ENCODE measurements around the gene ZC3H10.

ZC3H10 gene

DNA sequence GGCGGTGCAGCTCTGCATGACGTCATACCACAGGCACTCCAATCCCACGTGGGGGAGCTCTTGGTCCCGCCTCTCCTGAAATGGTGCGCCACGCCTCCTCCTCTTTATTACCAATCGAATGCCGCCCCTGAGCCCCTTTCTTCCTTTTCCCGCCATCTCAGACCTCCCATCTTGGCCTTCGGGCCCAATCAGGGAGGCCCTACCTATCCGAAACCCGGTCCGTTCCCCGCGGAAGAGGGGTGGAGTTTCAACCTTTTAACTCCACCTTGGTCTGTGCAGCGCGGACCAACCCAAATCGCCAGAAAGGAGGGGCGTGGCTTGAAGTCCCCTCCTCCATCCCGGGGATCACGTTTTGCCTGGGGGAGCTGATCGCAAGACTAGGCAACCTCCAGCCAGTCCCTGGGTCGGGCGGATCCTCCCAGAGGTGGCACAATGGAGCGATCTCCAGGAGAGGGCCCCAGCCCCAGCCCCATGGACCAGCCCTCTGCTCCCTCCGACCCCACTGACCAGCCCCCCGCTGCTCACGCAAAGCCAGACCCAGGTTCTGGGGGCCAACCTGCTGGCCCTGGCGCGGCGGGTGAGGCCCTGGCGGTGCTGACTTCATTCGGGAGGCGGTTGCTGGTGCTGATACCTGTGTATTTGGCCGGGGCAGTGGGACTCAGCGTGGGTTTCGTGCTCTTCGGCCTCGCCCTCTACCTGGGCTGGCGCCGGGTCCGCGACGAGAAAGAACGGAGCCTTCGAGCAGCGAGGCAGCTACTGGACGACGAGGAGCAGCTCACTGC, 10.0 kb downstream of the ZC3H10 start, which contains the start of gene ESYT1:
Gene ESYT1 (plus strand): TSS at position 380 of the 782 bp plus-strand sequence. CDS start 53 bp downstream, at position 433.
- peak; percentile 99 for DNase-seq (ENCODE audit: low read depth, low spot score)

DNA sequence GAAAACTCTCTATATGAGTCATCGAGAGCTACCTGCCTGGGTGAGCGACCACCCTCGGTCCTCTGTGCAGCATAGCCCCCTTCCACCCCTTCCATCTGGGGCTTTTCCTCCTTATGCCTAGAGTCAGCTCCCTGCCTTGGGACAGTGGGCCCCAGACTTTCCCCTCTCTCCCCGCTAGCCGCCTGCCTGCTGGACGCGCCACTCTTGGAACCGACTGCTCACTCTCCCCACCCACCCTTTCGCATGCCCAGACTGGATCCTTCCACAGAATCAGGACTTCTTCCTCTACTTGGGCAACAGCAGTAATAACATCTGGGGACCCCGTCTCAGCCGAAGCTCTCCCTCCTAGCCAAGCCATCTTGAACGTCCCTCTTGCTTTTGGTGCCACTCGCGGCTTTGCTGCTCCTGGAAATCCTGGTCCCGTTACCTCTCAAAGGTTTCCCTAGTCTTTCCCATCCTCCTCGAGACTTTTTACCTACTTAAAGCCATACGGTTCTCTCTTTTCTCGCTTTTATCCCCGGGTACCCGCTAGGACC, 10.7 kb downstream of the ZC3H10 start:
- DNase-seq (ENCODE audit: low read depth, low spot score): no peak

DNA sequence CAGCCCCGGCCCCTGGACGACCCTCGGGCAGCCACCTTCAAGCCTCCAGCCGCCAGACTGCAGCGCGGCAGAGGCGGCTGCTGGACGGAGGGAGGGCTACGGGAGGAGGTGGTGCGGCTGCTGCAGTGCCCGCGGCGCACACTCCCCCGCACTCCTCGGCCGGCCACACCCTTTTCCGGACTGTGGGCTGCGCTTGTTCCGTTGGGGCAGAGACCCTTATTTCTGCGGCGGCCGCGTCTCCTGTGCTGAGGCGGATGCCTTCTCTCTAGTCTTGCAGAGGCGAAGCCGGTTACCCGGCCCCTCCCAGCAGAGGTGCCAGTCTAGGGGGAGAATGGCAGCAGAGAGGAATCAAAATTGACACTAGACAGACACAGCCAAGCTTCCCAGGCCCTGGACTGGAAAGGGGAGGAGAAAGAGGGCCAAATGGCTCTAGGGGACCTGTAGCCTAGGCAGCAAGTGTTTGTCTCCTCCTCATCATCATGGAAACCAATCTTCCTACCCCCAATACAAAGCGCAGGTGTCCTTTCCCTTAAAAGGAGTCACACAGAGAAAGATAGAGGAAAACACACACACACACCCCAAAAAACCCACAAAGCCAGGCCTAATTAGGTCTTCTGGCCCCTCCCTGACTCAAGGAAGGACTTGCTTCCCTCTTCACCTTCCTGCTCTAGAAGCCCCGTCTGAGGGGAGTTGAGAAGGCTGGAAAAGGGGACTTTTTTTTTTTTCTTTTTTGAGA, 11.3 kb downstream of the ZC3H10 start:
- no peak for DNase-seq (ENCODE audit: low read depth, low spot score)

DNA sequence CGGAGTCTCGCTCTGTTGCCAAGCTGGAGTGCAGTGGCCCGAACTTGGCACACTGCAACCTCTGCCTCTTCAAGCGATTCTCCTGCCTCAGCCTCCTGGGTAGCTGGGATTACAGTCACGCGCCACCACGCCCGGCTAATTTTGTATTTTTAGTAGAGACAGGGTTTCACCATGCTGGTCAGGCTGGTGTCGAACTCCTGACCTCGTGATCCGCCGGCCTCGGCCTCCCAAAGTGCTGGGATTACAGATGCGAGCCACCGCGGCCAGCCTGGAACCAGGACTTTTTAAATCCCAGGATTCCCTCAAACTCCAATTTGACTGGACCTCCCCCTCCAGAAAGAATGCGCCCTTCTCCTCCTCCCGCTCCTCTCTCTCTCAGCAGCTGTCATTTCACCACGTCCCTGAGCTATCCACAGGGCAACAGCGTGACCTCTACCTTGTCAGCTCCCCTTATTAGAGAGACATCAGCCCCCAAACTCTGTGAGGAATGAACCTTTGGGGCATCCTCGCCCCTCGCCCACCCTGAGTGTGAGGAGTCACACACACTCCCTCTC, 12.0 kb downstream of the ZC3H10 start:
- no peak for DNase-seq (ENCODE audit: low read depth, low spot score)

DNA sequence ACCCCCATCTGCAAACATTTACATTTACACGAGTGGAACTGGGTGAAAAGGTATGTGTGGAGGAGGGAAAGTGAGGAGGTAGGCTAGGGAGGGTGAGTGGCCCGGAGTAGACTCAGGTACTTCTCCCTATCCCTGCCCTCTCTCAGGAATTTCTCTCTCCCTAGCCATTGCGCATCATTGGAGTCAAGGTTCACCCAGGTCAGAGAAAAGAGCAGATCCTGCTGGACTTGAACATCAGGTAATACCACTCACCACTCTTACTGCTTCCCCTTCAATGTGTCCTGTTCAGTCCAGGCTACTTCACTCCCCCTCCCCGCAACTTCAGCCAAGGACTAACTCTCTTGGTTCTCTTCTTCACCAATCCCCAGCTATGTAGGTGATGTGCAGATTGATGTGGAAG, 12.8 kb downstream of the ZC3H10 start:
- DNase-seq (ENCODE audit: low read depth, low spot score): no peak

DNA sequence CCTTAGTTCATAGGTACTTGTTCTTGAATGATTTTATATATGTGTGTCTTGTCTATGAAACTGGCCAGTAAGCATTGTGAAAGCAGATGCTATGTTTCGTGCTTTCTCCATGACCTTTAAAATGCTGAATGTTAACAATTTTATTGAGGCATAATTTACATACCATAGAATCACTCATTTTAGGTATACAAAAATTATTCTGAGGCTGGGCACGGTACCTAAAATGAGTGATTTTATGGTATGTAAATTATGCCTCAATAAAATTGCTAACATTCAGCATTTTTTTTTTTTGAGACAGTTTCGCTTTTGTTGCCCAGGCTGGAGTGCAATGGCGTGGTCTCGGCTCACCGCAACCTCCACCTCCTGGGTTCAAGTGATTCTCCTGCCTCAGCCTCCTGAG, 16.8 kb downstream of the ZC3H10 start:
- no peak for DNase-seq (ENCODE audit: low read depth, low spot score)

DNA sequence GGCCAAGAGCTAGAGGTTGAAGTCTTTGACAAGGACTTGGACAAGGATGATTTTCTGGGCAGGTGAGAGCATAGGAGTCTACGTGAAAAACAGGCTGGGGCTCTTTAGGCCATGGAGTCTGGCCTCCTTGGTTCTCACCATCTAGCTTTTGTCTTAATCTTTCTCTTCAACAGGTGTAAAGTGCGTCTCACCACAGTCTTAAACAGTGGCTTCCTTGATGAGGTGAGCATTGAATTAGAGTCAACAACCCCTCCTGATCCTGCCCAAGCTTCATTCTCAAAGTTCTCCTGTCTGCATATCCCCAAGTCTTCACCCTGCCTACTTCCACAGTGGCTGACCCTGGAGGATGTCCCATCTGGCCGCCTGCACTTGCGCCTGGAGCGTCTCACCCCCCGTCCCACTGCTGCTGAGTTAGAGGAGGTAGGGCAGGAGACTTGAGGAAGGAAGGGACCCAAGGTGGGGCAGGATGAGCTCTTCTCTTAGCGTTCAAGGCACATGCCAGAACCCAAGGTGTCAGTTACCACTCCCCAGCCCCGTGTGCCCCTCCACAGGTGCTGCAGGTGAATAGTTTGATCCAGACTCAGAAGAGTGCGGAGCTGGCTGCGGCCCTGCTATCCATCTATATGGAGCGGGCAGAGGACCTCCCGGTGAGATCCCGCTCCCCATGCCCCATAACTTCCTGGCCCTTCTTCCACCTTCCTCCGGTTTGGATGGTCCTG, 19.9 kb downstream of the ZC3H10 start:
- no peak for DNase-seq (ENCODE audit: low read depth, low spot score)

DNA sequence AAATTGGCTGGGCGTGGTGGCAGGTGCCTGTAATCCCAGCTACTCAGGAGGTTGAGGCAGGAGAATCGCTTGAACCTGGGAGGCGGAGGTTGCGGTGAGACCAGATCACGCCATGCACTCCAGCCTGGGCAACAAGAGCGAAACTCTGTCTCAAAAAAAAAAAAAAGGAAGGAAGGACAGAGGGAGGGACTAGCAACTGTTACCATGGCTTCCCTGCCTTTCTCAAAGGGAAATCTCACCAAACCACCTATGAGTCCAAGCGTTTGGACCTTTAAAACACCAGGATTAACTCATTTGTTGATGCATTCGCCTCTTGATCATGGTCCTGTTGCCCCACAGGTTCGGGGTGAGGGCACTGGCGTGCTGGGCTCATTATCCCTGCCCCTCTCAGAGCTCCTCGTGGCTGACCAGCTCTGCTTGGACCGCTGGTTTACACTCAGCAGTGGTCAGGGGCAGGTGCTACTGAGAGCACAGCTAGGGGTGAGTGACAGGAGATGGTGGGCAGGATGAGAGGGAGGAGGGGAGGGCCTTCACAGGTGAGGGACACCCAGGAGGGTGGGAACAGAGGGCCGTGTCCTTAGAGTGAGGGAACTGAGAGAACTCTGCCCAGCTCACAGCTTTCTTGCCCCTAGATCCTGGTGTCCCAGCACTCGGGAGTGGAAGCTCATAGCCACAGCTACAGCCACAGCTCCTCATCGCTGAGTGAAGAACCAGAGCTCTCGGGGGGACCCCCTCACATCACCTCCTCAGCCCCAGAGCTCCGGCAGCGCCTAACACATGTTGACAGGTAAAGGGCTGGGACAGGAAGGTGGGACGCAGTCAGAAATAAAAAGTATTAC, 24.1 kb downstream of the ZC3H10 start:
- DNase-seq (ENCODE audit: low read depth, low spot score): no peak

DNA sequence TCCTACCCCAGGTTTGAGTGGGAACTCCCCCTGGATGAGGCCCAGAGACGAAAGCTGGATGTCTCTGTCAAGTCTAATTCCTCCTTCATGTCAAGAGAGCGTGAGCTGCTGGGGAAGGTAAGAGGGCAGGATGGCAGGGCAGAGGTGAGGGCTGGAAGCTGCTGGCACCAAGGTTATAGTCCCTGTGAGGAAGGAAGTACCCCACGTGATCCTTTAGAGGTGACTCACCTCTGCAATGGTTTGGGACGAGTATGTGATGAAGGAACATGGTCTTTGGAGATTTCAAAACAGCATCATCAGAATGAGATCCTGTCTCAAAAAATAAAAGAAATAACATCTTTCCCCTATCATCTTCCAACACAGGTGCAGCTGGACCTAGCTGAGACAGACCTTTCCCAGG, 25.2 kb downstream of the ZC3H10 start:
- no peak for DNase-seq (ENCODE audit: low read depth, low spot score)

DNA sequence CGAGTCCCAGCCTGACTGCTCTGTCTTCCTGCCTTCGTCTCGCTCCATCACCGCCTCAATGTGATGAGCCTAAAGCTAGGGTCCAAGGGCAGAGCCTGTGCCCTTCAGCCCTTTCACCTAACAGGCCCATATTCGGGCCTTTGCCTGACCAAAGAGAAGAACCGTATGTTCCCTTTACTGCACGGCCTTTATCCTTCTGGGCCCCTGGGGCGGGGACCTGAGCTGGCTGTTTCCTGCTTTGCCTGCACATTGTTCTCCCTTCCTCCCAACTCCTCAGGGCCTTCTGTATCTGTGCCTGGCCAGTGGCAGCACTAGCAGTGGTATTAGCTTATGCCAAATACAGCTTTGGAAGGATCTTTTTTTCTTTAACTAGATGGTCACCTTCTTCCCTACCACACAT, 25.8 kb downstream of the ZC3H10 start:
- no peak for DNase-seq (ENCODE audit: low read depth, low spot score)

DNA sequence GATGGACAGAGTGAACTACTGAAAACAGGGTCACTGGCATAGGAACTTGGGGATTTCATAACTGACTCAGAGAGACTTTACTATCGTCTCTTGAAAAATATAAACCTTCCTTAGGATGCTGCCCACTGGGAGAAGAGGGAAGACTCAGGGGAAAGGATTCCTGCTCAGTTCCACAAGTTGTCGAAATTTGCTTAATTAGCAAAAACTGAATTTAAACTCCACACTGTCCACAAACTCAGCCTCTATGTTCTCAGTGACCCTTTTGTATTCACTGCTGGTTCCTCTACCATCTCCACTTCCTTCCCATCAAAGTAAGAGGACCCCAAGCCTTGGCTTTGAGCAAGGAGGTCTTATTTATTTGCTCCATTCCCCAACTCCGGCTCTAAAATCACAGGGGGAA, 27.2 kb downstream of the ZC3H10 start:
- no peak for DNase-seq (ENCODE audit: low read depth, low spot score)

DNA sequence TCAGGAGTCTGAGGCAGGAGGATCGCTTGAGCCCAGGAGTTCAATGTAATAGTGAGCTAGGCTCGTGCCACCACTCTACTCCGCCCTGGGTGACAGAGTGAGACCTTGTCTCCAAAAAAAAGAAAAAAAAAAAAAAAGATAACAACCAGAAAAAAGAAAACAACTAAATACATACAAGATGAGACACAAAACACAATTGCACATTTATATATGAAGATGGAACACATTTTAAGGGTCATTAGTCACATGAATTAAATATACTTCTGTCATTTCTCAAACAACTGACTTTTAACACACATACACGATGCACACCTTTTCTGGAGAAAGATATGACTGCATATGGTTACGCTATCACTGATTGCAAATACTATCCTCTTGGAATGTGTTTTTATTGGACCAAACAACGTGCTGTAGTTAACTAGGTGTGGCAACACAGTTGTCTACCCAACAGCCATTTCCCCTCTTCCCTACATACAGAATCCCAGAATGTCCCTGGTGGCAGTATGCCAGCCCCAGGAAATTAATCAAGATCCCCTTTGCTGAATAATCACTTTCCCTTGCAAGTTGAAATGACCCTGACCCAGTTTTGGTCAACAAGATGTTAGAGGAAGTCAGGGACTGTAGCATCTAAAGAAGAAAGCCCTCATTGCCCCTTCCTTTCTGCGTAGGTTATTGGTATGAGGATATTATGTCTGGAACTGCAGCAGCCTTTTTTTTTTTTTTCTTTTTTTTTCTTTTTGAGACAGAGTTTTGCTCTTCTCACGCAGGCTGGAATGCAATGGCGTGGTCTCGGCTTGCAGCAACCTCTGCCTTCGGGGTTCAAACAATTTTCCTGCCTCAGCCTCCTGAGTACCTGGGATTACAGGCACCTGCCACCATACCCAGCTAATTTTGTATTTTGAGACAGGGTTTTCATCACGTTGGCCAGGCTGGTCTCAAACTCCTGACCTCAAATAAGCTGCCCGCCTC, 28.7 kb downstream of the ZC3H10 start:
- no peak for DNase-seq (ENCODE audit: low read depth, low spot score)

DNA sequence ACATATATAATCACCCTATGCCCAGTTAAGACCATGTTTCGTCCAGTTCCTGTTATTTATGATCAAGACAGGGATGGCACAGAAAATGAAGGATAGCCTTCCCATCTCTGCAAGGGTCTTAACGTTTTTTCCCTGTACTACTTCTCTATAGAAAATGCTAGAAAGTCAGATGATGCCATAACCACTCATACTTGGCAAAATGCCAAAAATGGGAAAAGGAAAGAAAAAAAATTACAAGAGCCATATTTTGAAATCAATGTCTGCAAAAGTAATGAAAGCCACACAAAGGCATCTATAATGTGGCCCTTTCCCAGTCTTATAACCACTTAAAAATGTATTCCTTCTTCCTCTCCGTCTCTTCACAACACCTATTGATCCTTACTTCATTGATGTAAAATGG, 32.5 kb downstream of the ZC3H10 start:
- no peak for DNase-seq (ENCODE audit: low read depth, low spot score)

DNA sequence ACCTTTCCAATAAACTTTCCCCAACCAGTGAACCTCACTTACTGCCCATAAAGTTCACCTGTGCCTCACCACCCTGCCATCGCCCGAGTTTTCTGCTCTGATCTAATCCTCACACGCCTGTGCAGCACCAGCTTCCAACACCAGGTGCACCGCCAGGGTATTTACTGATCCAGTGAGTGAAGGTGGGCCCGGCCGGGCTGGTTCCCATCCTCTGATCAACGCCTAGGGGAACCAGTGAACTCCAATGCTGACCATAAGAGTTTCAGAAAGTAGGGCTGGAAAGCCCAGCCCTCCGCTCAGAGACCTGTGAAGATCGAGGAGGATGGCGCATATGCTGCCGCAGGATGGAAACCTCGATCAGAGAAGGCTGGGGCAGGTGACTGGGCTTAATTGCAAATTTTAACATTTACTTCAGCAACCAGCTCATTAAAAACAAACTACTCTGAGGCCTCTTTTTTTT, 33.6 kb downstream of the ZC3H10 start:
- no peak for DNase-seq (ENCODE audit: low read depth, low spot score)

DNA sequence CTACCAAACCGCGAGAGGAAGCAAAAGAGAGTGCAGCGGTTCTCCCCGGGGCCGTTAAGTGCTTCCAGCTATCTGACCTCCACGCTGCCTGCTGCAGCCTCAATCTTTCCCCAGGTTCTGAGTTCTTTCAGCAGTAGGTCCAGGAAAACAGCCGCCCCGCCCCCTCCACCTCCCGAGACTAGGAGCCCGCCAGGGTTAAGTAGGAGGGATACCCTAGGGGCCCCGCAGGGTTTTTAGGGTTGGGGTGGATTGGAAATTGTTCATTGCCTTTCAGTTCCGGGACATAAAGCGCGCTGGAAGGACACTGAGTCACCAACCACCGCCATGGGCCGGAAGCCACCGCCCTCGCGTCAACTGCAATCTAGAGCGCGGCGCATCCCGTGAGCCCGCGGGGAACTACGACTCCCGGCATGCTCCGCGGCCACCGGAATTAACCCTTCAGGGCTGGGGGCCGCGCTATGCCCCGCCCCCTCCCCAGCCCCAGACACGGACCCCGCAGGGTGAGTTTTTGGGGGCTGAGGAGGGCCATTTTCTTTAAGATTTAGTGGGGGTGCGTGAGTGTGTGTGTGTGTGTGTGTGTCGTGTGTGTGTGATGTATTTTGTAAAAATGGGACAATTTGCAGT, 34.2 kb downstream of the ZC3H10 start, which contains the start of gene MYL6B:
Gene MYL6B (plus strand): TSS at position 456 of the 624 bp plus-strand sequence. CDS start 1,332 bp downstream, outside the sequence.
- peak; percentile 65 for DNase-seq (ENCODE audit: low read depth, low spot score)

DNA sequence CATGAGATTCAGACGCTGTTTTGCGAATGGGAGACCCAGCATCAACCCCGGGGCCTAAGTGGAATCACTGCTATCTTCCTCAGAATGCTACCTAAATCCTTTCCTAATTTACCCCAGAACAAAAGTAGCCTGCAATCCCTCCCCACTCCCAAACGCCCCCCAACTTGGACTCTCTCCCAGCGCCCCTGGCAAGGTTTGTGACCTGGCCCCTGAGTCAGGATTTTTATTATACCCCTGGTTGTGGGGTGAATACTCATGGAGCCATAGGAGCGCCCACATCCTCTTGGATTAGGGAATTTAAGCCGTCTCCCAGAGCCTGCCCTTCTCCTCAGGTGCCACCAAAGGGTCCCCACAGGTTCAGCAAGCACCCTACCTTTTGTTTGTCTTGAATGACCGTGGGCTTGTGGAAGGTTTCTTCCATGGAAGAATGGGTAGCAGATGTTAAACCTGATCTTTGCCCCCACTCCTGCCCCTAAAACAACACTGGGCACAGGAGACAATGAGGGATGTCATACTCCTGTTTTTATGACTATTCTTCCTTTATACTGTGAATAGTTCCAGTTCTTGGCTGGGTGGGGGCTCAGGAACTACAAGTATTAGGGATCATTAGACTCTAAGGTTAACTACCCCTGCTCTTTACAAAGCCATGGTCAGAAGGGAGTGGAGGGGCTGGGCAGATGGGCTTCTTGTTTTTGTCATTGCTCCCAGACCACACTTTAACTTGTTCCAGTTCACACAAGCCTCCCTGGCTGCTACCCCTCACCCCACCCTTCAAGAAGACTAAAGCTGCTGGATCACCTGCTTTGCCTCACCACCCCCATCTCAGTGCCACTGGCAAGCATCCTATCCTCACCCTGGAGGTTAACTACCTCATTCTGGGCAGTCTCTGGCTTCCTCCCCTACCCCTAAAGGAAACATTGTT, 35.0 kb downstream of the ZC3H10 start:
- DNase-seq (ENCODE audit: low read depth, low spot score): no peak

DNA sequence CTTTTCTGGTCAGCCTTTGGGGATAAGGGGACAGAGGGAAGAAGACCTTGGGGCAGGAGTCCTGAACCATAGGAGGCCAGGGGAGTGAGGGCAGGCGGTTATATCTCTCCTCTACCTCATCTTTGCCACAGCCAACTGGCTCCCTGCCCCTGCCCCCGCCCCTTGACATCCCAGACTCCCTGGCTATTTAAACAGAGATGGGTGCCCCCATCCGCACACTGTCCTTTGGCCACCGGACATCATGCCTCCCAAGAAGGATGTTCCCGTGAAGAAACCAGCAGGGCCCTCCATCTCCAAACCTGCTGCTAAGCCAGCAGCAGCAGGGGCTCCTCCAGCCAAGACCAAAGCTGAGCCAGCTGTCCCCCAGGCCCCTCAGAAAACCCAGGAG, 35.6 kb downstream of the ZC3H10 start:
- no peak for DNase-seq (ENCODE audit: low read depth, low spot score)

DNA sequence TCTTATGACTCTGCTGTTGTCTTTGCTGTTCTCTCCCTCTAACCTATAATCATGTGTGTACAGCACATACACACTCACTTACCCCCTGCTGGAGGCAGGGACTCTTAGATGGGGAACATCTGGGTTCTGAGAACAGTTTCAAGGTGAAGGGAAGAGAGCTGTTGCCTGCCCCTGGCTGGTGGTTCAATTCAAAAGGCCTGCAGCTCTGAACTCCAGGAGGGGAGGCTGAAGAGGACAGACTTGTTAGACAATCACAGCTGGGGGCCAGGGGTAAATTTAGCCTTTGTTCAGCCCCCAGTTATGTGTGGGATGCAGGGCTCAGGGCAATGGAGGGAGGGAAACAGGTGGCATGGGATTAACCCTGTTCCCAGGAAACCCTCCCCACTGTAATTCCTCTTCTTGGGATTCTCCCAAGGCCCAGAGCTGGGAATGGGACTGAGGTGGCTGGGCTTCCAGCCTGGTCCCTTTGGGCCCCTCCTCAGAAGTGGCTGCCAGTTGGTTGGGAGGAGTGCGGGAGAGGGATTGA, 36.2 kb downstream of the ZC3H10 start:
- no peak for DNase-seq (ENCODE audit: low read depth, low spot score)

Measured in iPS DF 19.7 (cell line).